Measurements from ENCODE around the gene CYP4A22.
"Not testable (repeated sequence)": the region's sequence is repeated elsewhere in the genome, so short reads cannot be mapped to it uniquely, and the experiment has no call there.

CYP4A22 gene

GRCh38 chr1:47137198-47137597 is at the start of gene CYP4A22:
Gene CYP4A22 (plus strand): TSS chr1:47137441. CDS start chr1:47137486, 45 bp downstream.
- no peak for DNase-seq

- not testable (repeated sequence) for DNase-seq
Observed at GRCh38 chr1:47089356-47089755, 47.9 kb upstream of the CYP4A22 start.

GRCh38 chr1:47091476-47091875 is 45.8 kb upstream of the CYP4A22 start:
- not testable (repeated sequence) for DNase-seq

GRCh38 chr1:47104816-47105215 is 32.4 kb upstream of the CYP4A22 start:
- no peak for DNase-seq

GRCh38 chr1:47106792-47107191 is 30.4 kb upstream of the CYP4A22 start:
- no peak for DNase-seq

GRCh38 chr1:47107851-47108574 is 29.2 kb upstream of the CYP4A22 start:
- not testable (repeated sequence) for DNase-seq

DNA sequence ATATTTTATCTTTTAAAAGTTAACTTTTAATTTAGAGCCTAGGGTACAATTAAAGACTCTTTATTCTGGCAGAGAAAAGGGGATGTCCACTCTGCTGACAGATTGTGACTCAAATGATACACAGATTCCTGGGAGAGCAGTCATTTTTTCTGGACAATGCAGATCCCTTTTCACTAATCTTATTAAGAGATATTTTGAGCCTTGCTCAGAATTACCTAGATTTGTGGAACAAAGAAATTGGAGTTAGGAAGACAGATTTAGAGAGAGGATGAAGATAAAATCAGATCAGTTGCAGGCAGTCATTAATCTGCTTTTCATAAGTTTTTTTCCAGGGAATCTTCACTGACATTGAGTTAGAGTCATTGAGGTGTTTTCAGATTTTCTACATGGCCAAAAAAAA is 27.8 kb upstream of the CYP4A22 start:
- not testable (repeated sequence) for DNase-seq

GRCh38 chr1:47113178-47113577 is 24.1 kb upstream of the CYP4A22 start:
- no peak for DNase-seq

GRCh38 chr1:47121039-47121438 is 16.2 kb upstream of the CYP4A22 start:
- not testable (repeated sequence) for DNase-seq

- DNase-seq: not testable (repeated sequence)
Observed at GRCh38 chr1:47124834-47125233, 12.4 kb upstream of the CYP4A22 start.

GRCh38 chr1:47126997-47127396 is 10.2 kb upstream of the CYP4A22 start:
- DNase-seq: not testable (repeated sequence)

- no peak for DNase-seq
Observed at GRCh38 chr1:47128221-47128620, 9.0 kb upstream of the CYP4A22 start.

DNA sequence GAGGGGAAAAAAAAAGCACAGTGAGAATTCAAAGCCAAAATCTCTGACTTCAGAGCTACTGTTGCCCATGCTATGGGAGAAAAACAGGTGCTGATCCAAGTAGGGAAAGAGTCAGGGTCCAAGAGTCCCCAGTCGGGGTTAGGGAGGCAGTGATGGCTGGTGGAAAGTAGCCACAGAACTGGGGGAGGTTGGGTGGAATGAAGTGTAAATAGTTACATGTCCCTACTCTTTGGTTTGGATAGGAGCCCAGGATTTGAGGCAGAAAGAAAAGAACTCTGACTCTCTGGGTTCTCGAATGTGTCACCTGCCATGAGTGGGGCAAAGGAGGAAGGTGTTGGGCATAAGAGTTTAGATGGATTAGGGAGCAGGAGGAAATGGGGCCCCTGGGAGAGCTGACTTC is 8.4 kb upstream of the CYP4A22 start:
- DNase-seq: not testable (repeated sequence)

- DNase-seq: not testable (repeated sequence)
Observed at GRCh38 chr1:47129489-47130230, 7.6 kb upstream of the CYP4A22 start.

DNA sequence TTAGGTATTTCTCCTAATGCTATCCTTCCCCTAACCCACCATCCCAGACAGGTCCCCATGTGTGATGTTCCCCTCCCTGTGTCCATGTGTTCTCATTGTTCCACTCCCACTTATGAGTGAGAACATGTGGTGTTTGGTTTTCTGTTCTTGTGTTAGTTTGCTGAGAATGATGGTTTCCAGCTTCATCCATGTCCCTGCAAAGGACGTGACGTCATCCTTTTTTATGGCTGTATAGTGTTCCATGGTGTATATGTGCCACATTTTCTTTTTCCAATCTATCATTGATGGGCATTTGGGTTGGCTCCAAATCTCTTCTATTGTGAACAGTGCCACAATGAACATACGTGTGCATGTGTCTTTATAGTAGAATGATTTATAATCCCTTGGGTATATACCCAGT is 4.6 kb upstream of the CYP4A22 start:
- DNase-seq: not testable (repeated sequence)

DNA sequence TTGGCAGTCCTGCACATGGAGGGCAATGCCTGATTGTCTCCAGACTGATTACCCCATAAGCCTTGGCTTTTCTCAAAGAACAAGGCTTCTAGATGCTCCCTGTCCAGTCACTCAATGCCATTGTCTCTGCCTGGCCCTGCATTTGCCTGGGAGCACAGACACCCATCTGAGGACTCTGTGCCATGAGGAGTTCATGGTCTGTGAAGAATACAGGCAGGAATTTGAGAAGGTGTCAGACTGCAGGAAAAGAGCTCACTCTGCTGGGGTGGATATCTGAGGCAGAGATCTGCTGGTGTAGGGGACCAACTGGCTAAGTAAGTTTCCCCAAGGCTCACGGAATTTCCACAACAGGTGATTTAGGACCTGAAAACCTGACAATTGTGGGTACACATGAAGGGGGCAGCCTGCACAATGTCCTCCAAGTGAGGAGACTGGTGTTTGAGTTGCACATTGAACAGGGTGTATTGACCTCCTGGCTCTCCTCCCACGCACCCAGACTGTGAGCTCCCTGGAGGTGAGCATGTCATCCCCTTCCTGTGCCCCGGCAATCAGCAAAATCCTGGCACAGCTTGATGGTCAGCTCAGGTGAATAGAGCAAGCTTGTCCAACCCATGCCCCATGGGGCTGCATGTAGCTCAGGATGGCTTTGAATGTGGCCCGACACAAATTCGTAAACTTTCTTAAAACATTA is 829 bp downstream of the CYP4A22 start:
- no peak for DNase-seq

GRCh38 chr1:47140358-47140757 is 3.1 kb downstream of the CYP4A22 start:
- not testable (repeated sequence) for DNase-seq

GRCh38 chr1:47143654-47144053 is 6.4 kb downstream of the CYP4A22 start:
- DNase-seq: not testable (repeated sequence)

- DNase-seq: not testable (repeated sequence)
Observed at GRCh38 chr1:47146495-47146894, 9.3 kb downstream of the CYP4A22 start.

- DNase-seq: no peak
Observed at GRCh38 chr1:47147047-47147785, 10.0 kb downstream of the CYP4A22 start.

DNA sequence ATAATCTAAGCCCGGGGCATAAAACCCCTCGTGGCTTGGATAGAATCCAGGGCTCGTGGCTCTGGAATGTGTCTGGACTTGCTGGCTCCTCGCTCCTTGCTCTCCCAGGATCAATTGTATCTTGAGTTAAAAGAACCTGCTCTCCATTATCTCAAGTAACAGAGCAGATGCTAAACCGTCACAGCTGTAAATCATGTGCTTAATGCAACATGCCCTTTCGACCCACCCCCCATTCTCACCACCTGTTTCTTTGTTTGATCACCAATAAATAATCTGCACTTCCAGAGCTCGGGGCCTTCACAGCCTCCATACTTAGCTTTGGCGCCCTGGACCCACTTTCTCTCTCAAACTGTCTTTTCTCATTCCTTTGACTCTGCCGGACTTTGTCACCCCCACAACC is 11.9 kb downstream of the CYP4A22 start:
- not testable (repeated sequence) for DNase-seq

GRCh38 chr1:47156457-47156856 is 19.2 kb downstream of the CYP4A22 start:
- DNase-seq: not testable (repeated sequence)

DNA sequence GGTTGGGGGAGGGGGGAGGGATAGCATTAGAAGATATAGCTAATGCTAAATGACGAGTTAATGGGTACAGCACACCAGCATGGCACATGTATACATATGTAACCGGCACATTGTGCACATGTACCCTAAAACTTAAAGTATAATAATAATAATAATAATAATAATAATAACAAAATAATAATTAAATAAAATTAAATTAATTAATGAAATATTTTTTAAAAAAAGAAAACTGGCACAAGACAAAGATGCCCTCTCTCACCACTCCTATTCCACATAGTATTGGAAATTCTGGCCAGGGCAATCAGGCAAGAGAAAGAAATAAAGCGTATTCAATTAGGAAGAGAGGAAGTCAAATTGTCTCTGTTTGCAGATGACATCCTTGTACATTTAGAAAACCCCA is 20.7 kb downstream of the CYP4A22 start:
- DNase-seq: not testable (repeated sequence)
